Fibroblast of mammary gland (primary cell): ENCODE data around the gene KRTAP9-4.
A peak's percentile ranks its signal among the peaks of the same experiment; 100 is the strongest.
"Not testable (repeated sequence)": the region's sequence is repeated elsewhere in the genome, so short reads cannot be mapped to it uniquely, and the experiment has no call there.

Experiments
- DNase-seq: peaks from one replicate; pipeline ENCODE4 v3.0.0-alpha.2; 2010; ENCODE audit warnings: low read depth
- H3K4me3 ChIP-seq: 2 replicates; pipeline ENCODE4 v1.5.1; 2011; ENCODE audit warnings: low read depth, mild to moderate bottlenecking, low read length, moderate library complexity; ENCODE audit not compliant: control insufficient read depth
- TF ChIP-seq, protein P1 (sequence below): conservative IDR thresholded peaks from 2 replicates; pipeline ENCODE4 v1.5.1; 2011; ENCODE audit warnings: low read depth, low read length, inconsistent platforms; ENCODE audit not compliant: control insufficient read depth, insufficient read depth

KRTAP9-4 gene

DNA sequence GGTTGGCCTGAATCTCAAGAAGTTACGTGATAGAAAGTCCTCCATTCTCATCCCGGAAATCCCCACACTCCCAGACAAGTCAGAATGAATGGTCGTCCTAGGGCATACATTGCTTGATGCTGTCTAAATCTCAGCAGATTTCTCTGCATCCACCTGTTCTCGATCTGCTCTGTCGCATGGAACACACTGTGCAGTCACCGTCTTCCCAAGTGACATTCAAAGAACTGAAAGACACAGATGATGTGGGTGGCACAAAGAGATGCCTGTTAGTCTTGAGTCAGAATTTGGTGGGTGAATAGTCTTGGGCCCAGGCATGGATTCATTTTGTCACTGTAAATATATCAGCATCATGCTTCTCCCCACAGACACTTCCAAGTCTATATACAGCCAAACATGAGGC lies 17.8 kb upstream of the KRTAP9-4 start:
- no peak for DNase-seq
- H3K4me3 ChIP-seq: no peak overlapping the region
- TF ChIP-seq, protein P1, sequence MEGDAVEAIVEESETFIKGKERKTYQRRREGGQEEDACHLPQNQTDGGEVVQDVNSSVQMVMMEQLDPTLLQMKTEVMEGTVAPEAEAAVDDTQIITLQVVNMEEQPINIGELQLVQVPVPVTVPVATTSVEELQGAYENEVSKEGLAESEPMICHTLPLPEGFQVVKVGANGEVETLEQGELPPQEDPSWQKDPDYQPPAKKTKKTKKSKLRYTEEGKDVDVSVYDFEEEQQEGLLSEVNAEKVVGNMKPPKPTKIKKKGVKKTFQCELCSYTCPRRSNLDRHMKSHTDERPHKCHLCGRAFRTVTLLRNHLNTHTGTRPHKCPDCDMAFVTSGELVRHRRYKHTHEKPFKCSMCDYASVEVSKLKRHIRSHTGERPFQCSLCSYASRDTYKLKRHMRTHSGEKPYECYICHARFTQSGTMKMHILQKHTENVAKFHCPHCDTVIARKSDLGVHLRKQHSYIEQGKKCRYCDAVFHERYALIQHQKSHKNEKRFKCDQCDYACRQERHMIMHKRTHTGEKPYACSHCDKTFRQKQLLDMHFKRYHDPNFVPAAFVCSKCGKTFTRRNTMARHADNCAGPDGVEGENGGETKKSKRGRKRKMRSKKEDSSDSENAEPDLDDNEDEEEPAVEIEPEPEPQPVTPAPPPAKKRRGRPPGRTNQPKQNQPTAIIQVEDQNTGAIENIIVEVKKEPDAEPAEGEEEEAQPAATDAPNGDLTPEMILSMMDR: no peak

DNA sequence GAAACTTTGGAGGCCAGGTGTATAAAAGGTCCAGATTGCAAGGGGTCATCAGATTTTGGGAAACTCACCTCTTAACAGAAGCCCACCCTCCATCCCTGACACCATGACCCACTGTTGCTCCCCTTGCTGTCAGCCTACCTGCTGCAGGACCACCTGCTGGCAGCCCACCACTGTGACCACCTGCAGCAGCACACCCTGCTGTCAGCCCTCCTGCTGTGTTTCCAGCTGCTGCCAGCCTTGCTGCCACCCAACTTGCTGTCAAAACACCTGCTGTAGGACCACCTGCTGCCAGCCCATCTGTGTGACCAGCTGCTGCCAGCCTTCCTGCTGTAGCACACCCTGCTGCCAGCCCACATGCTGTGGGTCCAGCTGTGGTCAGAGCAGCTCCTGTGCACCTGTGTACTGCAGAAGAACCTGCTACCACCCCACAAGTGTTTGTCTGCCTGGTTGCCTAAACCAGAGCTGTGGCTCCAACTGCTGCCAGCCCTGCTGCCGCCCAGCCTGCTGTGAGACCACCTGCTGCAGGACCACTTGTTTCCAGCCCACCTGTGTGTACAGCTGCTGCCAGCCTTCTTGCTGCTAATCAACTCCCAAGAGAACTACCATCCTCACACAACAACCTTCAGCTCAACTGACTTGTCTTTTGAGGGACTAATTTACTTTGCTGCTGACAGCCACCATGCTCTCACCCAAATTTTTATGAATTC lies 16.9 kb upstream of the KRTAP9-4 start, which contains the start of gene KRTAP9-3:
TSS of gene KRTAP9-3 (plus strand) at position 51 of the 707 bp plus-strand sequence. CDS start at position 104, 53 bp downstream.
- DNase-seq, H3K4me3 ChIP-seq: not testable (repeated sequence)

DNA sequence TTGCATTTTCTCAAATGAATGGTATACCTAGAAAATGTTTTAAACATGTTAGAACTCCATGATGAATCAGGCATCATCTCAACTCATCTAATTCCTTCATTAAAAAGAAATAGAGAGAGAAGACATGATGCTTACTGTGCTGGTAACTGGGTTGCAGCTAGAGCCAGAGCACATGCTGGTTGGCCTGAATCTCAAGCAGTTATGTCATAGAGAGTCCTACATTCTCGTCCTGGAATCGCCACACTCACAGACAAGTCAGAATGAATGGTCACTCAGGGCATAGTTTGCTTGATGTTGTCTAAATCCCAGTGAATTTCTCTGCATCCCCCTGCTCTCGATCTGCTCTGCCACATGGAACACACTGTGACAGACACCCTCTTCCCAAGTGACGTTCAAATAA lies 12.4 kb upstream of the KRTAP9-4 start:
- H3K4me3 ChIP-seq, DNase-seq: not testable (repeated sequence)

DNA sequence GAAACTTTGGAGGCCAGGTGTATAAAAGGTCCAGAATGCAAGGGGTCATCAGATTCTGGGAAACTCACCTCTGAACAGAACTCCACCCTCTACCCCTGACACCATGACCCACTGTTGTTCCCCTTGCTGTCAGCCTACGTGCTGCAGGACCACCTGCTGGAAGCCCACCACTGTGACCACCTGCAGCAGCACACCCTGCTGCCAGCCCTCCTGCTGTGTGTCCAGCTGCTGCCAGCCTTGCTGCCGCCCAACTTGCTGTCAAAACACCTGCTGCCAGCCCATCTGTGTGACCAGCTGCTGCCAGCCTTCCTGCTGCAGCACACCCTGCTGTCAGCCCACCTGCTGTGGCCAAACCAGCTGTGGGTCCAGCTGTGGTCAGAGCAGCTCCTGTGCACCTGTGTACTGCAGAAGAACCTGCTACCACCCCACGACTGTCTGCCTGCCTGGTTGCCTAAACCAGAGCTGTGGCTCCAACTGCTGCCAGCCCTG lies 11.5 kb upstream of the KRTAP9-4 start, which contains the start of gene KRTAP9-8:
TSS of gene KRTAP9-8 (plus strand) at position 51 of the 489 bp plus-strand sequence. CDS start at position 104, 53 bp downstream.
- DNase-seq: not testable (repeated sequence)

DNA sequence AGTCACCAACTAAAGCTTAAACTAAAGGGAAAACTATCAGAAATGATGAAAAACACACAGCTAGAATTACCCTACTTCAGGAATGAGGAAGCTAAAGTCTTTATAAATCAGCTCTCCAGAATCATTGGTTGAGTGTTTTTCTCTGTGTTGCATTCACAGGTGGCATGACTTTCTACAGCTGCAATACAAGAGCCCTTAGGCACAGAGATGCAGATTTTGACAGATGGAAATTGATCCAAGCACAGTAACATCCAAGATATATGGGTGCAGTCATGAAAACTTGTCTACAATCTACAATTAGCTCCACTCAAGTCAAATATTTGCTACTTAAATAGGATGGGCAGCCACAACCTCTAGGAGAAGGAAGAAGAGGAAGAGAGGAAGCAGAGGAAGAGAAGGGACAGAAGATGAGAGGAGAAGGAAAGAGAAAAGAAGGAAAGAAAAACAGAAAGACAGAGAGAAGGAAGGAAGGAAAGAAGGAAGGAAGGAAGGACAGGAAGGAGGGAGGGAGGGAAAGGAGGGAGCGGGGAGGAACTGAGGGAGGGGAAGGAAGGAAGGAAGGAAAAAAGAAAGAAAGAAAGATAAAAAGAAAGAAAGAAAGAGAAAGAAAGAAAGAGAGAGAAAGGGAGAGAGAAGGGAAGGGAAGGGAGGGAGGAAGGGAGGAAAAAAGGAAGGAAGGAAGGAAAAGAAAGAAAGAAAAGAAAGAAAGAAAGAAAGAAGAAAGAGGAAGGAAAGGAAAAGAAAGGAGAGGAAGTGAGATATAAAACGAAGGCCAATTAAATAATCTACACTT lies 2.3 kb upstream of the KRTAP9-4 start:
- DNase-seq, H3K4me3 ChIP-seq: not testable (repeated sequence)

More for the DNA sequence above, 11.5 kb upstream of the KRTAP9-4 start, which contains the start of gene KRTAP9-8:
- not testable (repeated sequence) for H3K4me3 ChIP-seq

DNA sequence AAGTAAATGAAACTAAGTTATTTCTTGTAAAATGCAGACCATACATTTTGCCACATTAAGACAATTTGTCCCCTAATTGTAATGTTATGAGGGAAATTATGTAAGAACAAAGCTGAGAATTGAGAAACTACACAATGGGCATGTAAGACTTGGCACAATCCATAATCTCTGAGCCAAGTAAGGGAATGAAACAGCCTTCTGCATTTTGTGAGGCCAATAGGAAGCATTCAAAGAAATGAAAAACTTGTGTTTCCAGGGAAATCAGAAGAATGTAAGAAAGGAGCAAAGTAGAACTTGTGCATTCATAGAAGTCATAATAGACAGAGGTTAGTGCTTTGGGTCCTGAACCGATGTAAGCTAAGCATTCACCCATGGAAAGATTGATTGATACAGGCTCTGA lies 1.8 kb downstream of the KRTAP9-4 start:
- no peak overlapping the region for H3K4me3 ChIP-seq
- TF ChIP-seq, protein P1: no peak
- no peak for DNase-seq

DNA sequence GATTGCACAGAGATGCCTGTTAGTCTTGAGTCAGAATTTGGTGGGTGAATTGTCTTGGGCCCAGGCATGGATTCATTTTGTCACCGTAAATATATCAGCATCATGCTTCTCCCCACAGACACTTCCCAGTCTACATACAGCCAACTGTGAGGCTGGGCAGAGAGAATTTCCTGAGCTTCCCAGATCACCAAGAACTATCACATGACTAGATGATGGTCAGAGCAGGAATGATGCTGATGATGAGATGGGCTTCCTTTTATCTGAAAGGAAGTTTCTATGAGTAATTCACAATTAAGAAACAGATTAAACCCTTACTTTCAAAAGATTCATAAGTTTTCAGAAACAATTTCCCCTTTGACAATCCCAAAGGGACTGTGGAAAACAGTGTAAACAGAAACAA lies 5.4 kb downstream of the KRTAP9-4 start:
- DNase-seq: peak; percentile 24
- TF ChIP-seq, protein P1: no peak

DNA sequence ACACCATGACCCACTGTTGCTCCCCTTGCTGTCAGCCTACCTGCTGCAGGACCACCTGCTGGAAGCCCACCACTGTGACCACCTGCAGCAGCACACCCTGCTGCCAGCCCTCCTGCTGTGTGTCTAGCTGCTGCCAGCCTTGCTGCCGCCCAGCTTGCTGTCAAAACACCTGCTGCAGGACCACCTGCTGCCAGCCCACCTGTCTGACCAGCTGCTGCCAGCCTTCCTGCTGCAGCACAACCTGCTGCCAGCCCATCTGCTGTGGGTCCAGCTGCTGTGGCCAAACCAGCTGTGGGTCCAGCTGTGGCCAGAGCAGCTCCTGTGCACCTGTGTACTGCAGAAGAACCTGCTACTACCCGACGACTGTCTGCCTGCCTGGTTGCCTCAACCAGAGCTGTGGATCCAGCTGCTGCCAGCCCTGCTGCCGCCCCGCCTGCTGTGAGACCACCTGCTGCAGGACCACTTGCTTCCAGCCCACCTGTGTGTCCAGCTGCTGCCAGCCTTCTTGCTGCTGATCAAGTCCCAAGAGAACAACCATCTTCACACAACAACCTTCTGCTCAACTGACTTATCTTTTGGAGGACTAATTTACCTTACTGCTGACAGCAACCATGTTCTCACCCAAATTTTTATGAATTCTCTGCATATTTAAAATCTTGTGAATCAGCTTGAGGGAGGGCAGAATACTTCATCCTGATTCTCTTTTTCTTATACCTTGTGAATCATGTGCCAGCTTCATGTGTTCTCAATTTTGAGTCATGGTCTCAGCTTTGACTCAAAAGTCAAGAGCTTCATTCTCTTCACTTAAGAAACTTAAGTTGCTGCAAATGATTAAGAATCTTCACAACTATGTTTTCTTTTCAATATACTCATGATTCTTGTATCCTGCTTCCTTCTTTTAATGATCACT lies 6.1 kb downstream of the KRTAP9-4 start, which contains the start of gene KRTAP9-9:
TSS of gene KRTAP9-9 (plus strand) at position 4 of the 910 bp plus-strand sequence.
- H3K4me3 ChIP-seq: not testable (repeated sequence)
- DNase-seq: peak; percentile 36

More for the DNA sequence above, 5.4 kb downstream of the KRTAP9-4 start:
- H3K4me3 ChIP-seq: no peak overlapping the region

DNA sequence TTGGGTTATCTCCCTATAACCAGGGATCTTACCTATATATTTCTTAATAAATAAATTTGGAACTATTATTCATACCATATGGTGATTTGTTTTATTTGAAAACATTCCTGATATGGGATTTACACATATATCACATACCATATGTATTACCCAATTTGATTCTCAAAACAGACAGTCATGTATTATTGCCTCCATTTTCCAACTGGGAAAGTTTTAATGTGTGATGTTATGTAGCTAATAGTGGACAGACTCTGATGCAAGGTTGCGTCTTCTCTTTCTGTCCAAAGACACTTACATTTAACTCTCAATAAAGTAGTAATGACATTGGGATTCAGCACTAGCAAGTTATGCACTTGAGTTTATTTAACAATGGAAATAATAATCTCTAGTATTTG lies 6.8 kb downstream of the KRTAP9-4 start:
- peak; percentile 17 for DNase-seq
- TF ChIP-seq, protein P1: no peak
- H3K4me3 ChIP-seq: no peak overlapping the region
